Osteocyte (in vitro differentiated cells): ENCODE measurements around the gene DHCR7. TPM values are rescaled to one million over a fixed set of nuclear protein-coding genes. Genes with fewer than 3 reads are reported as not detected.
A peak's percentile ranks its signal among the peaks of the same experiment; 100 is the strongest.

ENCODE experiments used
- DNase-seq: peaks from one replicate; pipeline ENCODE4 v3.0.0; 2021; ENCODE audit warnings: mixed read lengths; ENCODE audit not compliant: unreplicated experiment; ENCODE audit errors: extremely low spot score
- H3K27ac Mint-ChIP-seq: one replicate; pipeline ENCODE4 v1.8.0; 2021; ENCODE audit warnings: mild to moderate bottlenecking, mixed read lengths; ENCODE audit not compliant: unreplicated experiment
- H3K27me3 Mint-ChIP-seq: one replicate; pipeline ENCODE4 v1.8.0; 2021; ENCODE audit warnings: mixed read lengths; ENCODE audit not compliant: unreplicated experiment
- H3K36me3 Mint-ChIP-seq: one replicate; pipeline ENCODE4 v1.8.0; 2021; ENCODE audit warnings: mixed read lengths; ENCODE audit not compliant: unreplicated experiment
- H3K4me1 Mint-ChIP-seq: one replicate; pipeline ENCODE4 v1.8.0; 2021; ENCODE audit warnings: mixed read lengths; ENCODE audit not compliant: unreplicated experiment
- H3K4me3 Mint-ChIP-seq: one replicate; pipeline ENCODE4 v1.8.0; 2021; ENCODE audit warnings: mild to moderate bottlenecking, moderate library complexity, mixed read lengths; ENCODE audit not compliant: unreplicated experiment
- H3K9me3 Mint-ChIP-seq: one replicate; pipeline ENCODE4 v1.8.0; 2021; ENCODE audit warnings: mixed read lengths; ENCODE audit not compliant: unreplicated experiment
- CTCF ChIP-seq: fragments of 200-600 bp; sonication (generic); IDR thresholded peaks from 2 replicates; pipeline ENCODE4 v1.5.0; 2021; ENCODE audit warnings: antibody characterized with exemption, mild to moderate bottlenecking, moderate library complexity
- total RNA-seq: library from RNA; stranded (reverse); gene quantifications from 2 replicates; pipeline ENCODE4 v1.2.1, GENCODE V29; 2021

The DHCR7 gene
- total RNA-seq, 1 donor from 2014 or later = 30.2 TPM

- no peaks in the 10 kb centered on the region for H3K27me3 Mint-ChIP-seq
- H3K9me3 Mint-ChIP-seq = no peaks in the 10 kb centered on the region
- TF ChIP-seq CTCF = no peak
- peaks cover 12% of the 10 kb centered on the region for H3K36me3 Mint-ChIP-seq
- no peak for DNase-seq
- peak overlapping the region; percentile 92 for H3K4me3 Mint-ChIP-seq
- H3K27ac Mint-ChIP-seq = peak overlapping the region; percentile 79
- peaks cover 27% of the 10 kb centered on the region for H3K4me1 Mint-ChIP-seq
Observed at GRCh38 chr11:71447791-71448256, 369 bp downstream of the DHCR7 start.

- peaks cover 24% of the 10 kb centered on the region for H3K4me1 Mint-ChIP-seq
- H3K9me3 Mint-ChIP-seq = no peaks in the 10 kb centered on the region
- peak overlapping the region; percentile 92 for H3K4me3 Mint-ChIP-seq
- peak overlapping the region; percentile 79 for H3K27ac Mint-ChIP-seq
- no peaks in the 10 kb centered on the region for H3K27me3 Mint-ChIP-seq
- peaks cover 12% of the 10 kb centered on the region for H3K36me3 Mint-ChIP-seq
- TF ChIP-seq CTCF = no peak
- DNase-seq = no peak
Observed at GRCh38 chr11:71446942-71447688, 1.1 kb downstream of the DHCR7 start.

GRCh38 chr11:71446150-71446549 is 2.0 kb downstream of the DHCR7 start:
- no peak for TF ChIP-seq CTCF
- no peaks in the 10 kb centered on the region for H3K27me3 Mint-ChIP-seq
- DNase-seq = no peak
- no peaks in the 10 kb centered on the region for H3K9me3 Mint-ChIP-seq
- H3K36me3 Mint-ChIP-seq = peaks cover 15% of the 10 kb centered on the region
- no peak overlapping the region for H3K27ac Mint-ChIP-seq
- H3K4me3 Mint-ChIP-seq = no peak overlapping the region
- peaks cover 18% of the 10 kb centered on the region for H3K4me1 Mint-ChIP-seq

- Mint-ChIP-seq H3K27me3 (no peaks in the 10 kb centered on the region), H3K36me3 (peaks cover 20% of the 10 kb centered on the region), H3K4me1 (peaks cover 16% of the 10 kb centered on the region), H3K4me3 (no peak overlapping the region), H3K27ac (no peak overlapping the region), H3K9me3 (no peaks in the 10 kb centered on the region)
- TF ChIP-seq CTCF = no peak
- DNase-seq = no peak
Observed at GRCh38 chr11:71444811-71445210, 3.4 kb downstream of the DHCR7 start.

GRCh38 chr11:71443736-71444445 is 4.3 kb downstream of the DHCR7 start:
- Mint-ChIP-seq H3K27ac (no peak overlapping the region), H3K36me3 (peaks cover 21% of the 10 kb centered on the region), H3K4me1 (peaks cover 8% of the 10 kb centered on the region), H3K27me3 (no peaks in the 10 kb centered on the region), H3K4me3 (no peak overlapping the region), H3K9me3 (no peaks in the 10 kb centered on the region)
- DNase-seq = no peak
- no peak for TF ChIP-seq CTCF
